HepG2 (cell line): ENCODE measurements around the gene CKM. TPM values are rescaled to one million over a fixed set of nuclear protein-coding genes. Genes with fewer than 3 reads are reported as not detected.

Experiments used
- CHD4 ChIP-seq: fragments of 200-600 bp; sonication (generic); IDR thresholded peaks from 2 replicates; pipeline ENCODE4 v1.7.0; 2017; ENCODE audit warnings: mild to moderate bottlenecking, low read length, borderline replicate concordance
- MAF1 ChIP-seq: sonication (generic); formaldehyde crosslinking; IDR thresholded peaks from 2 replicates; pipeline ENCODE4 v1.5.0; 2020; ENCODE audit warnings: missing genetic modification reagents, borderline replicate concordance
- polyA plus RNA-seq, 8 experiments: library from polyadenylated mRNA; depleted of rRNA in 3 of 8; stranded (reverse) in 7 of 8; unstranded in 1 of 8; fragments of >200 nt; fragmentation: Illumina TruSeq in 4 of 8; extraction: Trizol in 4 of 8; gene quantifications; 2 replicates each; pipeline versions ENCODE4 v1.2.1 to v1.2.3, GENCODE V29; 2011 to 2016; ENCODE audit warnings: low read depth in 4 of 8, missing spikeins in 1 of 8, mixed read lengths in 1 of 8; ENCODE audit not compliant: insufficient read depth in 1 of 8
- total RNA-seq, 5 experiments: library from RNA; depleted of rRNA; stranded (reverse); fragments of >200 nt; fragmentation: Illumina TruSeq; extraction: Trizol; gene quantifications; 2 replicates each; pipeline ENCODE4 v1.2.3, GENCODE V29; 2016; ENCODE audit warnings: low read depth in 1 of 5
- TF ChIP-seq, protein P1 (sequence below): sonication (generic); formaldehyde crosslinking; IDR thresholded peaks from 2 replicates; pipeline ENCODE4 v1.4.0; 2020; ENCODE audit warnings: mild to moderate bottlenecking, missing genetic modification reagents

Gene CKM
- total and polyA plus RNA-seq, 2 of the 13 experiments (the other 11 are each of a cell fraction or from before 2014, with no cell fraction given): 0.54 to 0.80 TPM

DNA sequence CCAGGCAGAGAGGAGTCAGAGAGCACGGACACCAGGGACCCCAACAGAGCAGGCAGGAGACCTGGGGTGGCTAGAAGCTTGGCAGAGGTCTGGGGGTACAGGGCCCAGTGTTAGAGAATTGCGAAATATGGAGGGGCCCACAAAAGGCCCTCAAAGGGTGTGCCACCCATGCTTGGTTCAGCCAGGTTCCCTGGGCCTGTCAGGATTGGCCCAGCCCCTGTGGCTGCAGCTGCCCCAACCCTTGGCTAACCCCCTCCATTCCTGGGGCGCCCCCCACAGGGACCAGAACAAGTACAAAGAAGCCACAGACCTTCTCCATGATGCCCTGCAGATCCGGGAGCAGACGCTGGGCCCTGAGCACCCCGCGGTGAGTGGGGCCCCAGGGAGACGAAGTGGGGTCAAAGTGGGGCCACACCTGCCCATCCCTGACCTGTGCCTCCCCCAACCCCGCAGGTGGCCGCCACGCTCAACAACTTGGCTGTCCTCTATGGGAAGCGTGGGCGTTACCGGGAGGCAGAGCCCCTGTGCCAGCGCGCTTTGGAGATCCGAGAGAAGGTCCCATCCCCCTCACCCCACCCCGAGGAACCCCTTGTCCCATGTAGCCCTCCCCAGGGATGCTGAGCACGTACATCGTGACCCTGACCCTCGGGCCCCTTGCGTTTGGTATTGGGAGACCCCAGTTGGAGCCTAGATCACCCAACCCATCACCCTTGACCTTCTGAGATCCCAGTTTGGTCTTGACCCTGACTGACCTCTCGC, 25.9 kb upstream of the CKM start (continued):
- TF ChIP-seq, protein P1, sequence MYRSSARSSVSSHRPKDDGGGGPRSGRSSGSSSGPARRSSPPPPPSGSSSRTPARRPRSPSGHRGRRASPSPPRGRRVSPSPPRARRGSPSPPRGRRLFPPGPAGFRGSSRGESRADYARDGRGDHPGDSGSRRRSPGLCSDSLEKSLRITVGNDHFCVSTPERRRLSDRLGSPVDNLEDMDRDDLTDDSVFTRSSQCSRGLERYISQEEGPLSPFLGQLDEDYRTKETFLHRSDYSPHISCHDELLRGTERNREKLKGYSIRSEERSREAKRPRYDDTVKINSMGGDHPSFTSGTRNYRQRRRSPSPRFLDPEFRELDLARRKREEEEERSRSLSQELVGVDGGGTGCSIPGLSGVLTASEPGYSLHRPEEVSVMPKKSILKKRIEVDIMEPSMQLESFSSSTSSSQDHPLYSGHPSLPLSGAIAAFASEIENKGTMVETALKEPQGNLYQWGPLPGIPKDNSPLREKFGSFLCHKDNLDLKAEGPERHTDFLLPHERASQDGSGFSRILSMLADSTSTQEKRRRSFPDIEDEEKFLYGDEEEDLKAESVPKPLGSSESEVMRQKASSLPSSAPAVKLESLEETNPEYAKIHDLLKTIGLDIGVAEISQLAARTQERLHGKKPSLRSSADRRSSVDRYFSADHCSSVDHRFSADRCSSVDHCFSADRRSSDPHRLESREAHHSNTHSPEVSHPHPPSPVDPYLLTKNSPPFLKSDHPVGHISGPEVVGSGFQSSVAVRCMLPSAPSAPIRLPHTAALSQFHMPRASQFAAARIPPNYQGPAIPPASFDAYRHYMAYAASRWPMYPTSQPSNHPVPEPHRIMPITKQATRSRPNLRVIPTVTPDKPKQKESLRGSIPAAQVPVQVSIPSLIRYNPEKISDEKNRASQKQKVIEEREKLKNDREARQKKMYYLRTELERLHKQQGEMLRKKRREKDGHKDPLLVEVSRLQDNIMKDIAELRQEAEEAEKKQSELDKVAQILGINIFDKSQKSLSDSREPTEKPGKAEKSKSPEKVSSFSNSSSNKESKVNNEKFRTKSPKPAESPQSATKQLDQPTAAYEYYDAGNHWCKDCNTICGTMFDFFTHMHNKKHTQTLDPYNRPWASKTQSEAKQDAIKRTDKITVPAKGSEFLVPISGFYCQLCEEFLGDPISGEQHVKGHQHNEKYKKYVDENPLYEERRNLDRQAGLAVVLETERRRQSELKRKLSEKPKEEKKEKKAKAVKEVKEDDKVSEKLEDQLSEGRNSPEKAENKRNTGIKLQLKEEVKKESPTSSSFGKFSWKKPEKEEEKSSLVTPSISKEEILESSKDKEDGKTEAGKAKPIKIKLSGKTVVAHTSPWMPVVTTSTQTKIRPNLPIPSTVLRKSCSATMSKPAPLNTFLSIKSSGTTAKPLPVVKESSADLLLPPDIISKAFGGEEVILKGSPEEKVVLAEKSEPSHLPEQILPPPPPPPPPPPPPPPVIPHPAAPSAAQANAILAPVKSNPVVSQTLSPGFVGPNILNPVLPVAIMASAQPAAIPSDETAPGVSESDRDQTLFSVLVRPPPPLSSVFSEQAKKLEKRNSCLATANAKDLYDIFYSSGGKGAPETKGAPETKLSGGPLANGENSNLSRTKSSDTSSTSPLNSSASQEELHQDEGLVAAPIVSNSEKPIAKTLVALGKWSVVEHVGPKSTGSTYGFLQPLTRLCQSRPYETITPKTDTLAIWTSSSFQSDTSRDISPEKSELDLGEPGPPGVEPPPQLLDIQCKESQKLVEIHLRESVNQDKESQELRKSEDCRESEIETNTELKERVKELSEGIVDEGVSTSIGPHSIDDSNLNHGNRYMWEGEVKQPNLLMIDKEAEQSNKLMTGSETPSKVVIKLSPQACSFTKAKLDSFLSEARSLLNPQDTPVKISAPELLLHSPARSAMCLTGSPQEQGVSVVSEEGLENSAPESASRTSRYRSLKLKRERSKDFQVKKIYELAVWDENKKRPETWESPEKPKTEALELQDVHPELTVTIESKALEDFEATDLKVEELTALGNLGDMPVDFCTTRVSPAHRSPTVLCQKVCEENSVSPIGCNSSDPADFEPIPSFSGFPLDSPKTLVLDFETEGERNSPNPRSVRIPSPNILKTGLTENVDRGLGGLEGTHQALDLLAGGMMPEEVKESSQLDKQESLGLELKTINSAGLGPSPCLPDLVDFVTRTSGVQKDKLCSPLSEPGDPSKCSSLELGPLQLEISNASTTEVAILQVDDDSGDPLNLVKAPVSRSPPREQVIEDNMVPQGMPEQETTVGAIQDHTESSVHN: no peak
- TF ChIP-seq CHD4 (no peak), MAF1 (CRISPR knock-in tag) (no peak)
